ENCODE data around the gene WDR89. TPM values are rescaled to one million over a fixed set of nuclear protein-coding genes. Genes with fewer than 3 reads are reported as not detected.

WDR89 gene, protein sequence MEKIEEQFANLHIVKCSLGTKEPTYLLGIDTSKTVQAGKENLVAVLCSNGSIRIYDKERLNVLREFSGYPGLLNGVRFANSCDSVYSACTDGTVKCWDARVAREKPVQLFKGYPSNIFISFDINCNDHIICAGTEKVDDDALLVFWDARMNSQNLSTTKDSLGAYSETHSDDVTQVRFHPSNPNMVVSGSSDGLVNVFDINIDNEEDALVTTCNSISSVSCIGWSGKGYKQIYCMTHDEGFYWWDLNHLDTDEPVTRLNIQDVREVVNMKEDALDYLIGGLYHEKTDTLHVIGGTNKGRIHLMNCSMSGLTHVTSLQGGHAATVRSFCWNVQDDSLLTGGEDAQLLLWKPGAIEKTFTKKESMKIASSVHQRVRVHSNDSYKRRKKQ
- total RNA-seq (2022) (14.4 and 16.6 TPM in 2 replicates), Bru-seq, nascent RNA (percentile 74 among the genes with signal in this experiment), BruChase-seq, experiment 1, labeled RNA remaining after a 2-hour chase (percentile 75 among the genes with signal in this experiment), BruChase-seq, experiment 2, labeled RNA remaining after a 6-hour chase (percentile 67 among the genes with signal in this experiment)
- long read RNA-seq, transcript WDR89-201 (3 exons, 1,687 nt), result major isoform, 5 of 11 reads
- long read RNA-seq, partial matches to known transcripts, result 0 of 11 reads
- long read RNA-seq, other reads (novel, unspliced or antisense), result 4 of 11 reads

GRCh38 chr14:63641473-63642228 is at the start of gene WDR89:
Gene WDR89 (minus strand): TSS chr14:63641871. CDS start chr14:63599942, 41,929 bp downstream.
- DNase-seq, result peak; percentile 97 to 99
- TF ChIP-seq CTCF (IDR thresholded peaks at IDR 0.05; ENCODE audit: insufficient read depth in 1 of 2, low read depth in 1 of 2, low read length in 1 of 2, severe bottlenecking in 1 of 2, unreplicated experiment in 1 of 2), result peak; percentile 77 to 85
- H3K9me3 ChIP-seq, result no peaks in the 10 kb centered on the region
- H3K27me3 Mint-ChIP-seq (ENCODE audit: insufficient read depth, unreplicated experiment), result no peaks in the 10 kb centered on the region
- H3K9me3 Mint-ChIP-seq (ENCODE audit: unreplicated experiment), result peaks cover 6% of the 10 kb centered on the region
- intact Hi-C loops (cut with micrococcal nuclease; ENCODE audit: unreplicated experiment), result loop anchor here (1.0 to 5.0 kb wide), 4 partner anchors 85 to 129 kb away; partner anchors contain the start of gene PPP2R5E
- H3K27me3 ChIP-seq (replicated peaks; ENCODE audit: control insufficient read depth, insufficient read depth, low read length), result no peaks in the 10 kb centered on the region
- H3K27ac Mint-ChIP-seq (ENCODE audit: unreplicated experiment), result peak within 1 kb of the TSS; percentile 96
- CTCF ChIA-PET, result interaction anchor here (0.6 to 2.5 kb wide), 10 partner anchors 8 to 1065 kb away, joined by 3 to 11 read pairs (median 4); partner anchors contain the start of gene PPP2R5E
- H3K4me3 ChIP-seq (ENCODE audit: low read depth, low read length), result peak within 1 kb of the TSS; percentile 67
- H3K36me3 Mint-ChIP-seq (ENCODE audit: insufficient read depth, unreplicated experiment), result peaks cover 35% of the 10 kb centered on the region
- no TSS peak for BruUV-seq (replicated peaks)
- no peaks in the 10 kb centered on the region for H3K4me1 Mint-ChIP-seq (ENCODE audit: low read depth, unreplicated experiment)
- H3K4me3 Mint-ChIP-seq (ENCODE audit: unreplicated experiment), result peak within 1 kb of the TSS; percentile 88
- H3K4me1 ChIP-seq, result no peaks in the 10 kb centered on the region
- POLR2A ChIA-PET, result interaction anchor here (0.6 to 1.8 kb wide), 12 partner anchors 13 to 1880 kb away, joined by 3 to 20 read pairs (median 6); partner anchors contain the start of genes PPP2R5E, SNAPC1 and ZBTB1
- no peaks in the 10 kb centered on the region for H3K36me3 ChIP-seq (ENCODE audit: control insufficient read depth, insufficient read depth, low read length)

- Mint-ChIP-seq H3K4me3 (ENCODE audit: unreplicated experiment) (no peak overlapping the region), H3K27me3 (ENCODE audit: insufficient read depth, unreplicated experiment) (no peaks in the 10 kb centered on the region), H3K9me3 (ENCODE audit: unreplicated experiment) (no peaks in the 10 kb centered on the region), H3K4me1 (ENCODE audit: low read depth, unreplicated experiment) (no peaks in the 10 kb centered on the region), H3K27ac (ENCODE audit: unreplicated experiment) (no peak overlapping the region), H3K36me3 (ENCODE audit: insufficient read depth, unreplicated experiment) (peaks cover 7% of the 10 kb centered on the region)
- H3K9me3 ChIP-seq, result no peaks in the 10 kb centered on the region
- no peaks in the 10 kb centered on the region for H3K27me3 ChIP-seq (replicated peaks; ENCODE audit: control insufficient read depth, insufficient read depth, low read length)
- peak; percentile 34 to 44 for DNase-seq
- no peak for TF ChIP-seq CTCF (IDR thresholded peaks at IDR 0.05; ENCODE audit: insufficient read depth in 1 of 2, low read depth in 1 of 2, low read length in 1 of 2, severe bottlenecking in 1 of 2, unreplicated experiment in 1 of 2)
- H3K36me3 ChIP-seq (ENCODE audit: control insufficient read depth, insufficient read depth, low read length), result no peaks in the 10 kb centered on the region
- intact Hi-C loops (cut with micrococcal nuclease; ENCODE audit: unreplicated experiment), result no loop called here
- no TSS peak for BruUV-seq (replicated peaks)
- no peak overlapping the region for H3K4me3 ChIP-seq (ENCODE audit: low read depth, low read length)
- H3K4me1 ChIP-seq, result peaks cover 8% of the 10 kb centered on the region; the same call in 1 of the 2 replicates
- ChIA-PET CTCF (no interaction called here), POLR2A (no interaction called here)
These were observed 47.5 kb upstream of the WDR89 start for GRCh38 chr14:63689132-63689531.

- BruUV-seq (replicated peaks), result no TSS peak
- TF ChIP-seq CTCF (IDR thresholded peaks at IDR 0.05; ENCODE audit: insufficient read depth in 1 of 2, low read depth in 1 of 2, low read length in 1 of 2, severe bottlenecking in 1 of 2, unreplicated experiment in 1 of 2), result no peak
- Histone ChIP-seq H3K4me3 (ENCODE audit: low read depth, low read length) (no peak overlapping the region), H3K27me3 (replicated peaks; ENCODE audit: control insufficient read depth, insufficient read depth, low read length) (no peaks in the 10 kb centered on the region), H3K4me1 (peaks cover 8% of the 10 kb centered on the region; the same call in 1 of the 2 replicates), H3K36me3 (ENCODE audit: control insufficient read depth, insufficient read depth, low read length) (no peaks in the 10 kb centered on the region), H3K9me3 (no peaks in the 10 kb centered on the region)
- no peaks in the 10 kb centered on the region for H3K4me1 Mint-ChIP-seq (ENCODE audit: low read depth, unreplicated experiment)
- H3K4me3 Mint-ChIP-seq (ENCODE audit: unreplicated experiment), result no peak overlapping the region
- H3K36me3 Mint-ChIP-seq (ENCODE audit: insufficient read depth, unreplicated experiment), result peaks cover 7% of the 10 kb centered on the region
- ChIA-PET POLR2A (no interaction called here), CTCF (no interaction called here)
- H3K27ac Mint-ChIP-seq (ENCODE audit: unreplicated experiment), result no peak overlapping the region
- no peak for DNase-seq
- no peaks in the 10 kb centered on the region for H3K27me3 Mint-ChIP-seq (ENCODE audit: insufficient read depth, unreplicated experiment)
- H3K9me3 Mint-ChIP-seq (ENCODE audit: unreplicated experiment), result no peaks in the 10 kb centered on the region
- intact Hi-C loops (cut with micrococcal nuclease; ENCODE audit: unreplicated experiment), result no loop called here
These were observed 45.3 kb upstream of the WDR89 start for GRCh38 chr14:63686926-63687325.

Measured in Caco-2 (cell line).